Activated naive CD8-positive, alpha-beta T cell (primary cell): ENCODE data around the gene ITGA2B.
"Not testable (repeated sequence)": the region's sequence is repeated elsewhere in the genome, so short reads cannot be mapped to it uniquely, and the experiment has no call there.

Experiments
- H3K27ac Mint-ChIP-seq: one replicate; pipeline ENCODE4 v1.8.0; 2021; ENCODE audit warnings: mixed read lengths
- H3K27me3 Mint-ChIP-seq: one replicate; pipeline ENCODE4 v1.8.0; 2021; ENCODE audit warnings: mixed read lengths
- H3K36me3 Mint-ChIP-seq: one replicate; pipeline ENCODE4 v1.8.0; 2021; ENCODE audit warnings: mixed read lengths
- H3K4me1 Mint-ChIP-seq: one replicate; pipeline ENCODE4 v1.8.0; 2021; ENCODE audit warnings: low read depth, mixed read lengths
- H3K4me3 Mint-ChIP-seq: one replicate; pipeline ENCODE4 v1.8.0; 2021; ENCODE audit warnings: mild to moderate bottlenecking, mixed read lengths
- H3K9me3 Mint-ChIP-seq: one replicate; pipeline ENCODE4 v1.8.0; 2021; ENCODE audit warnings: low read depth, mixed read lengths

Gene ITGA2B

DNA sequence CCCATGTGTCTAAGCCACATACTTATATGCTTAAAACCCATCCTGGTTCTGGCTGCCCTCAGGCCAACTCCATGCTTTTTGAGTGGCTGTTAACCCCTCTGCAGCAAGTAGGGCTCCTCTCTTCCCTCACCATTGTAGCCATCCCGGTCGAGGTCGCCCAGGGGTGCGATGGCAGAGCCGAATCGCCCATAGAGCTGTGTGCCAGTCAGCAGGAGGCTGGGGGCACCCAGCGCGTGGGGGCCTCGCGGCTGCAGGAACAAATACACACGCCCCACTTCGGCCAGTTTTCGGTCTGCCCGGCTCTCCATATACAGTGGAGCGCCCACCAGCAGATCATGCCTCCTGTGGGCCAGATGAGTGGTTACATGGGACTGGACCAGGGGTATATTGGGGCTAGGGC is 6.1 kb downstream of the ITGA2B start:
- Mint-ChIP-seq H3K9me3 (no peaks in the 10 kb centered on the region), H3K27me3 (peaks cover 6% of the 10 kb centered on the region), H3K4me1 (peaks cover 14% of the 10 kb centered on the region), H3K27ac (no peak overlapping the region), H3K4me3 (no peak overlapping the region), H3K36me3 (no peaks in the 10 kb centered on the region)

- Mint-ChIP-seq H3K9me3 (no peaks in the 10 kb centered on the region), H3K4me1 (peaks cover 13% of the 10 kb centered on the region), H3K27ac (no peak overlapping the region), H3K27me3 (peaks cover 4% of the 10 kb centered on the region), H3K36me3 (no peaks in the 10 kb centered on the region), H3K4me3 (no peak overlapping the region)
Observed at GRCh38 chr17:44382917-44383316, 6.5 kb downstream of the ITGA2B start.

DNA sequence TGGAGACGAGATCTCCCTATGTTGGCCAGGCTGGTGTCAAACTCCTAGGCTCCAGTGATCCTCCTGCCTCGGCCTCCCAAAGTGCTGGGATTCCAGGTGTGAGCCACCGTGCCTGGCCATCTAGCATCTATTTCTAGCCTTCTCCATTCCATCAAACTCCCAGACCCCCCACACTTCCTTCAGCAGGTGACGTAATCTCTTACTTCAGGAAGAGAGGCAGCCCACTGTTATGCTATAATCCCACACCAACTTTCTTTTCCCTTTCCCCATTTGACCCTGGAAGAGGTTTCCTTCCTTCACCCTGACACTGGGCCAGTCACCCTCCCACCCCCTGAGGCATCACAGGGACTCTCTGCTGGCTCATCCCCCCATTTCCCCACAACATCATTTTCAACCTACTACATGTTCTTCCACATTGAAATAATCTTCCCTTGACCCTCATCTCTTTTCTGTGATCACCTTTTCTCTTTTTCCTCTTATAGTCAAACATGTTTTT is 7.6 kb downstream of the ITGA2B start:
- Mint-ChIP-seq H3K36me3 (no peaks in the 10 kb centered on the region), H3K27me3 (peaks cover 4% of the 10 kb centered on the region), H3K9me3 (no peaks in the 10 kb centered on the region), H3K4me1 (peaks cover 11% of the 10 kb centered on the region), H3K4me3 (no peak overlapping the region), H3K27ac (no peak overlapping the region)

- Mint-ChIP-seq H3K36me3 (no peaks in the 10 kb centered on the region), H3K27me3 (peaks cover 2% of the 10 kb centered on the region), H3K27ac (no peak overlapping the region), H3K4me3 (no peak overlapping the region), H3K9me3 (no peaks in the 10 kb centered on the region), H3K4me1 (peaks cover 5% of the 10 kb centered on the region)
Observed at GRCh38 chr17:44380767-44381166, 8.7 kb downstream of the ITGA2B start.

GRCh38 chr17:44379887-44380286 is 9.6 kb downstream of the ITGA2B start:
- Mint-ChIP-seq H3K9me3 (no peaks in the 10 kb centered on the region), H3K4me3 (no peak overlapping the region), H3K27ac (no peak overlapping the region), H3K4me1 (peaks cover 5% of the 10 kb centered on the region), H3K27me3 (peaks cover 2% of the 10 kb centered on the region), H3K36me3 (no peaks in the 10 kb centered on the region)

GRCh38 chr17:44378171-44378705 is 11.2 kb downstream of the ITGA2B start:
- Mint-ChIP-seq H3K9me3 (no peaks in the 10 kb centered on the region), H3K27me3 (peaks cover 2% of the 10 kb centered on the region), H3K27ac (no peak overlapping the region), H3K4me3 (no peak overlapping the region), H3K36me3 (no peaks in the 10 kb centered on the region), H3K4me1 (no peaks in the 10 kb centered on the region)

- Mint-ChIP-seq H3K4me3 (no peak overlapping the region), H3K4me1 (no peaks in the 10 kb centered on the region), H3K27ac (no peak overlapping the region), H3K9me3 (no peaks in the 10 kb centered on the region), H3K27me3 (peaks cover 3% of the 10 kb centered on the region), H3K36me3 (no peaks in the 10 kb centered on the region)
Observed at GRCh38 chr17:44376779-44377178, 12.7 kb downstream of the ITGA2B start.

- Mint-ChIP-seq H3K27ac (no peak overlapping the region), H3K9me3 (no peaks in the 10 kb centered on the region), H3K27me3 (peaks cover 3% of the 10 kb centered on the region), H3K4me3 (no peak overlapping the region), H3K4me1 (no peaks in the 10 kb centered on the region), H3K36me3 (no peaks in the 10 kb centered on the region)
Observed at GRCh38 chr17:44376124-44376523, 13.3 kb downstream of the ITGA2B start.

GRCh38 chr17:44375196-44376017 is 14.0 kb downstream of the ITGA2B start:
- H3K4me3 Mint-ChIP-seq, result no peak overlapping the region
- H3K27me3 Mint-ChIP-seq, result peaks cover 3% of the 10 kb centered on the region
- H3K36me3 Mint-ChIP-seq, result no peaks in the 10 kb centered on the region
- H3K27ac Mint-ChIP-seq, result no peak overlapping the region
- H3K4me1 Mint-ChIP-seq, result peaks cover 1% of the 10 kb centered on the region
- no peaks in the 10 kb centered on the region for H3K9me3 Mint-ChIP-seq

- Mint-ChIP-seq H3K4me3 (no peak overlapping the region), H3K27me3 (peaks cover 5% of the 10 kb centered on the region), H3K4me1 (peaks cover 4% of the 10 kb centered on the region), H3K27ac (no peak overlapping the region), H3K36me3 (no peaks in the 10 kb centered on the region), H3K9me3 (no peaks in the 10 kb centered on the region)
Observed at GRCh38 chr17:44374306-44375195, 14.9 kb downstream of the ITGA2B start.

GRCh38 chr17:44372036-44372435 is 17.4 kb downstream of the ITGA2B start:
- Mint-ChIP-seq H3K9me3 (no peaks in the 10 kb centered on the region), H3K36me3 (no peaks in the 10 kb centered on the region), H3K27ac (no peak overlapping the region), H3K27me3 (peaks cover 3% of the 10 kb centered on the region), H3K4me3 (peak overlapping the region; percentile 37), H3K4me1 (peaks cover 7% of the 10 kb centered on the region)

DNA sequence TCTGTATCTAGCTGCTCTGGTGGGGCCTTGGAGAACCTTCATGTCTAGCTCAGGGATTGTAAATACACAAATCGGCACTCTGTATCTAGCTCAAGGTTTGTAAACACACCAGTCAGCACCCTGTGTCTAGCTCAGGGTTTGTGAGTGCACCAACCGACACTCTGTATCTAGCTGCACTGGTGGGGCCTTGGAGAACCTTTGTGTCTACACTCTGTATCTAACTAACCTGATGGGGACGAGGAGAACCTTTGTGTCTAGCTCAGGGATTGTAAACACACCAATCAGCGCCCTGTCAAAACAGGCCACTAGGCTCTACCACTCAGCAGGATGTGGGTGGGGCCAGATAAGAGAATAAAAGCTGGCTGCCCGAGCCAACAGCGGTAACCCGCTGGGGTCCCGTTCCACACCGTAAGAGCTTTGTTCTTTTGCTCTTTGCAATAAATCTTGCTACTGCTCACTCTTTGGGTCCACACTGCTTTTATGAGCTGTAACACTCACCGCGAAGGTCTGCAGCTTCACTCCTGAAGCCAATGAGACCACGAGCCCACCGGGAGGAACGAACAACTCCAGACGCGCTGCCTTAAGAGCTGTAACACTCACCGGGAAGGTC is 19.9 kb downstream of the ITGA2B start:
- H3K36me3 Mint-ChIP-seq, H3K4me1 Mint-ChIP-seq, H3K27ac Mint-ChIP-seq, H3K9me3 Mint-ChIP-seq, H3K27me3 Mint-ChIP-seq: not testable (repeated sequence)
- peak overlapping the region; percentile 76 for H3K4me3 Mint-ChIP-seq

GRCh38 chr17:44368391-44369243 is 20.8 kb downstream of the ITGA2B start:
- H3K4me1 Mint-ChIP-seq, H3K4me3 Mint-ChIP-seq, H3K36me3 Mint-ChIP-seq, H3K9me3 Mint-ChIP-seq, H3K27me3 Mint-ChIP-seq, H3K27ac Mint-ChIP-seq: not testable (repeated sequence)
